Hematopoietic multipotent progenitor cell treated with erythropoietin and hydrocortisone succinate and interleukin-3 and kit ligand, for 15 days (in vitro differentiated cells): ENCODE data around the gene NPTX1.
"Not testable (repeated sequence)": the region's sequence is repeated elsewhere in the genome, so short reads cannot be mapped to it uniquely, and the experiment has no call there.

ENCODE experiments used
- DNase-seq: peaks from one replicate; pipeline ENCODE4 v3.0.0-alpha.2; 2015; ENCODE audit warnings: low spot score

The NPTX1 gene, protein sequence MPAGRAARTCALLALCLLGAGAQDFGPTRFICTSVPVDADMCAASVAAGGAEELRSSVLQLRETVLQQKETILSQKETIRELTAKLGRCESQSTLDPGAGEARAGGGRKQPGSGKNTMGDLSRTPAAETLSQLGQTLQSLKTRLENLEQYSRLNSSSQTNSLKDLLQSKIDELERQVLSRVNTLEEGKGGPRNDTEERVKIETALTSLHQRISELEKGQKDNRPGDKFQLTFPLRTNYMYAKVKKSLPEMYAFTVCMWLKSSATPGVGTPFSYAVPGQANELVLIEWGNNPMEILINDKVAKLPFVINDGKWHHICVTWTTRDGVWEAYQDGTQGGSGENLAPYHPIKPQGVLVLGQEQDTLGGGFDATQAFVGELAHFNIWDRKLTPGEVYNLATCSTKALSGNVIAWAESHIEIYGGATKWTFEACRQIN

DNA sequence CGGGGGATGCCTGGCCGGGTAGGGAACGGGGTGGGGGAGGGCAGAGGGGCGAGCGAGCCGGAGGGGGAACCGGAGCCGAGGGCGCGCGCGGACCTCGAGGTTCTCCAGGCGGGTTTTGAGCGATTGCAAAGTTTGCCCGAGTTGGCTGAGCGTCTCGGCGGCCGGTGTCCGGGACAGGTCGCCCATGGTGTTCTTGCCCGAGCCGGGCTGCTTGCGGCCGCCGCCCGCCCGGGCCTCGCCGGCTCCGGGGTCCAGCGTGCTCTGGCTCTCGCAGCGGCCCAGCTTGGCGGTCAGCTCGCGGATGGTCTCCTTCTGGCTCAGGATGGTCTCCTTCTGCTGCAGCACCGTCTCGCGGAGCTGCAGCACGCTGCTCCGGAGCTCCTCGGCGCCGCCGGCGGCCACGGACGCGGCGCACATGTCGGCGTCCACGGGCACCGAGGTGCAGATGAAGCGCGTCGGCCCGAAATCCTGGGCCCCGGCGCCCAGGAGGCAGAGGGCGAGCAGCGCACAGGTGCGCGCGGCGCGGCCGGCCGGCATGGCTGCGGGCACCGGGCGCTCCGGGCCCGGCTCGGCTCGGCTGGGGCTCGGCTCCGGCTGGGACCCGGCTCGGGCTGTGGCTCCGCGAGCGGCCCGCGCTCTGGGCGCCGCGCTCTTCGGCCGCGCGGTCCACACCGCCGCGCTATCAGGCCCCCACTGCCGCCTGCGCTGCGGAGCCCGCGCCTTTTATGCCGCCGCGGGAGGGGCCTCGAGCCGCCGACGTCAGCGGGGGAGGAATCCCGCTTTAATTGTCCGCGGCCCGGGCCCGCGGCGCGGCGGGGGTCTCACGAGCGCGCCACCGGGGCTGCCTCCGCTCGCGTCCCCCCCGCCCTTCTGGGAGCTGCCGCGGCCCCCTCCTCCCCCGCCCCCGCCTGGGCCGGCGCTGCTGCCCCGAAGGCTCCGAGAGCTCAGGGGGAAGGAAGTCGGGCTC lies at the start of gene NPTX1:
Gene NPTX1, minus strand, starts transcription at position 698 of the 967 bp plus-strand sequence. Its CDS starts 161 bp downstream, at position 537.
- DNase-seq: no peak

DNA sequence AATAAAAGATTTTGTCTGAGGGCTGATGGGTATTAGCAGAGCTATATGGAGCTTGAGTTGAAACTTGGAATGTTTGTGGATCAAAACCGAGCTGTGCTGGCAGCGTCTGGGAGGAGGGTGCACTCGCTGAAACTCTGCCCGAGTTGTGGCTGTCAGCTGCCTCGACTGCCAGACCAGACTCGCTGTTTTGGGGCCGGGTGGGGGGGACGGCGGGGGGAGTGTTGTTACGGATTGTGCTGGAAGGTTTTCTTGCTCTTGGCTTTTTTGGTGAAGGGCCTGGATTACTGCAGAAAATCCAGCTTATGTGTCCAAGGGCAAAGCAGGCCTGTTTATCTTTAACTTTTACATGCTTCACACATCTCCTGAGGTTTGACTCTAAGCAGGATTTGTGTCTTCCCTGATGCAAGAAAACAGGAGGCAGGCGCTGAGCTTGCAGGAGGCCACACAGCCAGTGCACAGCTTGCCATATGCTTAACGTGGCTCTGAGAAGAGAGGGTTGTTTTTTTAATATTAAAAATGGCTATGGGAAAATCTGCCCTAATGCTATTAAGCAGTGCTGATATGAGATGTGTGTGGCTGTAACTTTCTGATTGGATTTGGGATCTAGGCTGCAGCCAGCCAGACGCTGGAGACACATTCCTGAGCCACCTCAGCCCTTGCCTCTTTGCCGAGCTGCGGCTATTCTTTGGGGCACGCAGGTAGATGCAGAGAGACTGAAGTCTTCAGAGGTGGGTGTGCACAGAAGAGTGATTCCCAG lies 47.7 kb upstream of the NPTX1 start:
- no peak for DNase-seq

DNA sequence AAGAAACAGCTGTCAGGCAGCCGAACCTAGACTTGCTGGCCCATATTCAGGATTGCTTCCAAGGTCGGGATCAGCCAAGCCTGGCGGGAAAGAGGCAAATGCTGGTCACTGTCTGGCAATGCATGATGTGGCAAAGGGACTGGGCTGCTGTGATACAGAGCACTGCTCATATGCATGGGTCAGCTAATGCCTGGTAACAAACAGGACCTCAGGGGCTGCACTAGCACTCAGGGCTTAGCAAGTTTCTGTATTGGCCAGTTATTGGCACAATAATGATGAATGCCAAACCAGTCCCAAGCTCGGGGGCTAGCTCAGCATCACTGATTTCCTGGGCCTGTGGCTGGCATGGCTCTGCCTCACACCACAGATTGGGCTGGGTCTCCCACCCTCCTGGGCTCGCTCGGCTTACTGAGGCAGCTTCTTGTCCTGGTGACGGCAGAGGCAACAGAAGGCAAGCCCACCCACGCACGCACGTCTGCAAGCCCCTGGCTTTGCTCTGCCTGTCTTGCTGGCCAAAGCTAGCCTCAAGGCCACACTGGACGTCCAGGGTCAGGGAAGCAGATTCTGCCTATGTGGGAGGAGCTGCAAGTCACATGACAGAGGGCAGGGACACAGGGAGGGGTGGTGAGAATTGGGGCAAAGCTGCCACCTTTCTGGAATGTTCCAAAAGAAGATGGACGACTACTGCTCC lies 46.8 kb upstream of the NPTX1 start:
- DNase-seq: no peak

DNA sequence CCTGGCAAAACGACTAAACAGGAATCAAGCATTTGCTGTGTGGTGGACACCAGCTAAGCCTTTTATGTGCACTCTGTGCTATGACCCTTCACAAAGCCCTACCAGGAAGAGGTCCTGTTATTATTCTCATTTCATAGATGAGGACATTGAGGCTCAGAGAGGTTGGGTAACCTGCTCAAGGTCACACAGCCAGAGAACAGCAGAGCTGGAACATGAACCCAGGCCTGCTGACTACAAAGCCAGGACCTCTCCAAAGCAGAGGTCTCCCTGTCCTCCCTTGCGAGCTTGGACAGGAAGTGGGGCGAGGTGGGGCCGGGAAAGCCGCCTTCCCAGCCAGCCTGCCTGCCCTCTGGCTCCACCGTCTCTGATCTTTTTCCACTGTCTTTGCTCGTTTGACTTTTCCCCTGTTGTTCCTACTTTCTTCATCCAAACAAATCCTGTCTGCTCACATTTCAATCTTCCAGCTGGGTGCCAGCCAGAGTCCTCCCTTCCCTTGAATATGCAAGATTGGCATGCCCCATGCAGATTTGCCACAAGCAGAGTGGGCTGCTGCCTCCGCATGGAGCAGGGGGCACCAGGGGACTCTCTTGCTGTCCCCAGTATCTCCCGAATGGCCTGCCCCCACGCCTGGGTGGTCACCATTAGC lies 44.5 kb upstream of the NPTX1 start:
- DNase-seq: no peak

DNA sequence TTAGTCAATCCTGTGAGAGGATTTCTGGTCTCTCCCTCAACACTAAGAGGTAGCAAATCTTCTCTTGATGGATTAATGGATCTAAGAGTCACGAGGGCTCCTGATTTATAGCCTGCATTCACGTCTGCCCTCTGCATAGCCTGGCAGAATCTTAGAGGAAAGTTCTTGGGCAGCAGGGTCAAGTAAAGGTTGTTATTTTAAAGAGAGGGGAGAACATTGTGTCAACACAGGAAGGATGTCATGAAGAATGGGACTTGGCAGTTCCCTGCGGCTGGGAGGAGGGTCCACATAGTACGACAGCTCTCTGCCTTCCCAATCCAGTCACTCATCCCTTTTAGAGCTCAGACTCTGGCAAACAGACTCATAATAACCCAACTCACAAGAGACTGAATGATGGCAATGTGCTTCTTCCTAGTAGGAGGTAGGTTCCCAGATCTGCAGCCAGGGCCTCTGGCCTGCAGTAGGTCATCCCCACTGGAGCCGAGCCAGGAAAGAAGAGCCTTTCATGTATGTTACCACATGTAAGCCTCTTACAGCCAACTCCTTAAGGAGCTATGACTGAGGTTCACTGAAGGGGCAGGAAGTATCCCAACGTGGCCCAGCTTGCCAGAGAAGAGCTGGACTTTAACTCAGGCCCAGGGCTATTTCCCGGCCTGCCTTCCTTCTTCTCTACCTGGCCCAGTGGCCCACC lies 42.8 kb upstream of the NPTX1 start:
- no peak for DNase-seq

DNA sequence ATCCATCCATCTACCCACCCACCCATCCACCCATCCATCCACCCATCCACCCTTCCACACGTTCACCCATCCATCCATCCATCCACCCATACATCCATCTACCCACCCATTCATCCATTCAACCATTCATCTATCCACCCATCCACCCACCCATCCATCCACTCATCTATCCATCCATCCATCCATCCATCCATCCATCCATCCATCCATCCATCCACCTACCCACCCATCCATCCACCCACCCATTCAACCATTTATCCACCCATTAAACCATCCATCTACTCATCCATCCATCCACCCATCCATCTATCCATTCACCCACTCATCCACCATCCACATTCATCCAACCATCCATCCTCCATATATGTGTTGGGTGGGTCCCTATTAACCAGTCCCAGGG lies 42.0 kb upstream of the NPTX1 start:
- no peak for DNase-seq

DNA sequence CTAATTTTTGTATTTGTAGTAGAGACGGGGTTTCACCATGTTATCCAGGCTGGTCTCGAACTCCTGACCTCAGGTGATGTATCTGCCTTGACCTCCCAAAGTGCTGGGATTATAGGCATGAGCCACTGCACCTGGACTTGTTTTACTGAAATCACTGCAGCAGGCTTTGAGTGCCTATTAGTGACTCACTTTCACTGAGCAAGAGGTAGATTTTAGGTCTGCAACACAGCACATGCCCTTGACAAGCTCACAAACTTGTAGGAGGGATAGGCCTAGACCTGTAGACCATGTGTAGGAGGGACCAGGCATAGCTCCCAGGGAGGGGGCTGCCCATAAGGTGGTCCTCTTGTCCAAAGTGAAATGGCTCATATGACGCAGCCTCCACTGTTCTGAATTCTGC lies 41.2 kb upstream of the NPTX1 start:
- DNase-seq: no peak

DNA sequence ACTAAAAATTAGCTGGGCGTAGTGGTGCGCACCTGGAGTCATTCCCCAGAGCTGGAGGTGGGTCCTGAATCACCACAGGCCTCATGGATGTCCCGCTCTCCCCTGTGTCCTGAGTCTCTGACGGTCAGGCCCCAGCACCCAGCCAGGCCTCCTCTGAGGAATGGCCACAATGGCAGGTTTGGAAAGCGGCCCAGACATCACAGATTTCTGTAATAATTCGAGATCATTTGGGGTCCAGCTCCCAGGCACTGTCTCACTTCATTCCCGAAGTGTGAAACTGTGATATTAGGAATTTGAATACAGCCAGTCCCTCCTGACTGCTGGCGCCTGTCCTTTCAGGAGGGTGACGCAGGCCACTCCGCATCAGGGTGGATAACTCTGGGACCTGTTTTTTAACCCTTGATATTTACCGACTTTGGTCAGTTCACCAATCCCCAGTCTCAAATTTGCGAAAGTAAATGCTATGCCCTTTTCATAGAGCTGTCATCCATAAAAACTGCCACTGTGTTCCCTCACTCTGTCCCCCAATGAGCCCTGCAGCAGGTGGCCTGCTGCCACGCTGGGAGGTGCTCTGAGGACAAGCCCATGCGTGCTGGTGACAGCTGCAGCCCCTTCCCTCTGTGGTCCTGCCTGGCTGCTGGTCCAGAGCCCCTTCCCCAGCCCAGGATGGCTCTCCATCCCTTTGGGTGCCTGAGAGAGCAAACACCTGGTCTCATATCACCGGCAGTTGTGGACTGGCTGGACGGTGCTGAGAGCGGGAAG lies 39.9 kb upstream of the NPTX1 start:
- DNase-seq: no peak

DNA sequence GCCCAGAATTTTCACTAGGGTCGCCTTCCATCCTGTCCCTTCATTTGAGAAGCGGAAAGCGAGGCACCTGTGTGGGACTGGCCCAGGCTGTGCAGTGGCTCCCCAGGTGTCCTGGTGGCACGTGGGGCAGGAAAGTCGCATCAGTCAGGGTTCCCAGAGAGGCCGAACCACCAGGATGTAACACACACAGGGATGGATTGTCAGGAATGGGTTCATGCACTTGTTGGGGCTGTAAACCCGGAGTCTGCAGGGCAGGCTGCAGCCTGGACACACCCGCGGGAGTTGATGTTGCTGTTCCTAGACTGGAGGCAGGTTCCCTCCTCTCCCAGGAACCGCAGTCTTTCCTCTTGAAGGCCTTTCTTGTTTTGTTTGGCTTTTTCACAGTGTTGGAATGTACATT lies 37.5 kb upstream of the NPTX1 start:
- DNase-seq: no peak

DNA sequence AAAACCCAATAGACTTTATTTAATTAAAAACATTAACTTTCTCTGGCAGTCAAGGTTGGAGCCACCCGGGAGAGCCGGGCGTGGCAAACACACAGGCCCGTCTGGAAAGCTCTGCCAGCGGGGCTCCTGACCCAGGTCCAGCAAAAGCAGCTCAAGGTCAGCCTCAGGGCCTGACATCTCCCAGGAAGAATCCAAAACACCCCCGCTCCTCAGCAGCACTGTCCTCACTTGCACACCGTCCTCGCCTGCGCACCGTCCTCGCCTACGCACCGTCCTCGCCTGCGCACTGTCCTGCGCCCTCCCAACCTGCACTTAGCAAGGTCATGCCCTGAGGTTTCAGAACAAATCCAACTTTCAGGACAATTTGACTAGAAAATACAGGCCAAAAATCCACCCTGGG lies 36.8 kb upstream of the NPTX1 start:
- no peak for DNase-seq

DNA sequence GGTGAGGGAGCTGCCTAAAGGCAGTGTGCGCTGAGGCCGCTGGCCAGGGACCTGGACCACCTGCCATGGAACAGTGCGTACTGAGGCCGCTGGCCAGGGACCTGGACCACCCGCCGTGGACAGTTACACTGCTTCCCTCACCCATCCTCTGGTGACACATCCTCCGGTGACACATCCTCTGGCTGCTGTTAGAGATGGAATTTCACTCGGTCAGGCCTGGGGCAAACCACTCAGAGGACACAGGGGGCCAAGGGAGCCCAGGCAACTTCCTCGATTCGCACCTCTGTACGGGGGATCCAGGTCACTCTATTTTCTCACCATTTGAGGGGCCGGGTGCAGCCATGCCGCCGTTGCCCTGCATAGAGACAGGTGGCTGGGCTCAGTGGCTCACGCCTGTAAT lies 35.8 kb upstream of the NPTX1 start:
- DNase-seq: no peak

DNA sequence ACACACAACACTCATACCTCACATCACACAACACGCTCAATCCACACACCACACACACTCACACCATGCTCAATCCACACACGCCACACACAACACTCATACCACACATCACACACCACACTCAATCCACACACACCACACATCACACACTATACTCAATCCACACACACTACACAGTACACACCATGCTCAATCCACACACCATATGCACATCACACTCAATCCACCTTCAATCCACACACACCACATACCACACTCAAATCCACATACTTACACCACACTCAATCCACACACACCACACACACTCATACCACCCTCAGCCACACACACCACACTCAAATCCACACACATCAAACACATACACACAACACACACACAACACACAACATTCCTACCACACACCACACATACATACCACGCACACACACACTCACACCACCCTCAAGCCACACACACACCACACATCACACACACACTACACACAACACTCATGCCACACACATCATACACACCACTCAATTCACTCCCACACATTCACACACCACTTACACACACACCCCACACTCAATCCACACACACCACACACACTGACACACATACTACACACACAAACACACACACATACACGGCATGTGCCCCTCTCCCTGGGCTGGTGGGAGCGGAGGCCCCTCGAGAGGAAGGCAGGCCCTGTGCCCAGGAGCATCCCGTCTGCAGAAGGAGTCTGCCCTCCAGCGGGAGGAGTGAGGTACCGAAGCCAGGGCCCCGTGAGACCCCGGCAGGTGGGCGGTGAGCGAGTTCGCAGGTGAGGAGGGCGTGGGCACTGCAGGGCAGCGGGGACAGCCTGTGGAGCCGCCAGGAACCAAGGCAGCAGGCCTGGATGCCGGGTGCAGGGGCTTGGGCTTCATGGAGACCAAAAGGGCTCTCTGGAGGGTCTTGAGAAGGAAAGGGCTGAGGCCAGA lies 35.1 kb upstream of the NPTX1 start:
- DNase-seq: no peak

DNA sequence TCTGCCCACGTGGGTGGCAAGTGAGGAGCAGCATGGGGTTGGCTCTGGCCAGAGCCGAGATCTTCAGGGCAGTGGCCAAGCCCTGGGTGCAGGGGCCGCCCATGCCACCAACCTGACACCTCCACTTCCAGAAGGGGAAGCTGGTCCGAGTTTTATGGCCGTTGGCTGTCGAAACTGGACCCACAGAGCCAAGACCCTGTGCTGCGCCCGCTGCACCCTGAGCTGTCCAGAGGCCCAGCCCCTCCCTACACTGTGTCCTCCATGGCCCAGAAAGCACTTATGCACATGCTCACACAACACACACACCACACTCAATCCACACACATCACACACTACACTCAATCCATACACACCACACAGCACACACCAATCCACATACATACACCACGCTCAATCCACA lies 34.4 kb upstream of the NPTX1 start:
- DNase-seq: no peak

DNA sequence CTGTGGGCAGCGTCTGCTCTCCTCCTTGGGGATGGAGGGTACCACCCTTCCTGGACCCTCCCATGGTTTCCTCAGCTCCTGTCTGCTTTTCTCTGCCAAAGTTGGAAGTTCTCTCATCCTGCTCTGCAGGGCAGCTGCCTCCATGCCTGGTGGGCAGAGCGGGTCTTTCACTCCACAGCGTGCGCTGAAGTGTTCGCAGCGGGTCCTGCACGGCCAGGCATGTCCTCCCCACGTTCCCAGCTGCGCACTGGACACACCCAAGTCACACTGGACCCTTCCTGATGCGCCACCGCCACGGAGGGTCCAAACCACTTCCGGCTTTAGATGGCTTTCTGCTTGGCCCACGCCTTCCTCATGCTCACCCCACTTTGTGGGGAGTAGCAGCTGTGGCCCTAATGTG lies 33.7 kb upstream of the NPTX1 start:
- no peak for DNase-seq

DNA sequence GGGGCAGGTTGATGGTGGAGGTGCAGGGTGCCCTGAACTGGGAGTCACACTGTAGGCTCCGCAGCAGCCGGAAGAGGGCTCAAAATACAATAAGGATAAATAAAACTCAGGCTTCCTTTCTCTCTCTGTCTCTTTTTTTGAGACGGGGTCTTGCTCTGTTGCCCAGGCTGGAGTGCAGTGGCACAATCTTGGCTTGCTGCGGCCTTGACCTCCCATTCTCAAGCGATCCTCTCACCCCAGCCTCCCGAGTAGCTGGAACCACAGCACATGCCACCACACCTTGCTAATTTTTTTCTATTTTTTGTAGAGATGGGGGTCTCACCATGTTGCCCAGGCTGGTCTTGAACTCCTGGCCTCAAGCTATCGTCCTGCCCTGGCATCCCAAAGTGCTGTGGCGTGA lies 32.9 kb upstream of the NPTX1 start:
- no peak for DNase-seq

DNA sequence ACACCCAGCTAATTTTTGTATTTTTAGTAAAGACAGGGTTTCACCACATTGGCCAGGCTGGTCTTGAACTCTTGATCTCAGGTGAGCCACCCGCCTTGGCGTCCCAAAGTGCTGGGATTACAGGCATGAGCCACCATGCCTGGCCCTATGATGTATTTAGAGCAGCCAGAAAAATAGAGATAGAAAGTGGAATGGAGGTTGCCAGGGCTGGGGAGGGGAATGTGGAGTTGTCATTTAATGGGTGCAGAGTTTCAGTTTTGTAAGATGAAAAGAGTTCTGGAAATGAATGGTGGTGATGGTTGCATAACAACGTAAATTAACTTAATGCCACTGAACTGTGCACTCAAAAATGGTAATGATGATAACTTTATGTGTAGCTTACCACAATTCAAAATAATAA lies 31.6 kb upstream of the NPTX1 start:
- no peak for DNase-seq

DNA sequence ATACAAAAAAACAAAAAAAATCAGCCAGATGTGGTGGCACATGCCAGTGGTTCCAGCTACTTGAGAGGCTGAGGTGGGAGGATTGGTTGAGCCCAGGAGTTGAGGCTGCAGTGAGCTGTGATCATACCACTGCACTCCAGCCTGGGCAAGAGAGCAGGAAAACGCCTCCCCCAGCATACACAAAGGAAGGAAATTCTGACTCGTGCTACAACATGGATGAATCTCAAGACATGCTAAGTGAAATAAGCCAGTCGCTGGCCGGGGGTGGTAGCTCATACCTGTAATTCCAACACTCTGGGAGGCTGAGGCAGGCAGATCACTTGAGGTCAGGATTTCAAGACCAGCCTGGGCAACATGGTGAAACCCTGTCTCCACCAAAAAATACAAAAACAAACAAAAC lies 30.8 kb upstream of the NPTX1 start:
- not testable (repeated sequence) for DNase-seq

DNA sequence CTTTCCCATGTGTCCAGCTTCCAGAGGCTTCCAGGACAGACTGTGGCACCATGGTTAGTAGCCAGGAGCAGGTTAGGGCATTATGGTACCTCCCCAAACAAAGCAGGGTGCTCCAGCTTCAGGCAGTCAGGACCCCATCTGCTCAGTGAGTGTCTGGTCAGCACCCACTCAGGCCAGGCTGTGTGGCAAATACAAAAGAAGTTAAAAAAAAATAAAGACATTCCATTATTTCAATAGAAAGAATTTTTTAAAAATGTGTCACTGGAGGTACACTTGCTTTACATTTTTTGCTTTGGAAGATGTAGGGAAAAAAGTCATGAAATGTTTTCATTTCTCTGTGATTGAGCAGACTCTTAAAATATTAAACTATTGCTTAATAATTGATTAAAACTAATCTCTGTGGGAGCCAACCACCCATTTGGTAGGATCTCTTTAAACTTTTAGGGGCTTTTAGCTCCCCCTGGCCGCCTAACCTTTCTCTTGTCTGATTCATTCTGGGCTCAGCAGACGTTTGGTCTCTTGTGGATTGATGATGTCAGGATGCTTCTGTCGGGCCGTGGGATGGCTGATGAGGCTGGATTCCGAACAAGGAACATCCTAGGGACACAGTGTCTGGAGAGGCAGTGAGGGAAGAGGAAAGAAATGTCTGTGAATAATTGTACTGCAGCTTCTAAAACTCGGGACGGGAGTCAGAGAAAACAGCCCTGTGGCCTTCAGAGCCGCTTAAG lies 28.4 kb upstream of the NPTX1 start:
- DNase-seq: no peak
